GM19240 (cell line): ENCODE results near the gene GFPT2.
"Not testable (repeated sequence)": the region's sequence is repeated elsewhere in the genome, so short reads cannot be mapped to it uniquely, and the experiment has no call there.

ENCODE experiments used
- DNase-seq: peaks from one replicate; pipeline ENCODE4 v3.0.0; 2011; ENCODE audit warnings: low spot score; ENCODE audit not compliant: insufficient read length

GFPT2 gene

GRCh38 chr5:180311216-180311615, 41.9 kb downstream of the GFPT2 start:
- DNase-seq: no peak

- DNase-seq: no peak
Observed at GRCh38 chr5:180306796-180307195, 46.3 kb downstream of the GFPT2 start.

- no peak for DNase-seq
Observed at GRCh38 chr5:180305481-180305880, 47.7 kb downstream of the GFPT2 start.

- no peak for DNase-seq
Observed at GRCh38 chr5:180304431-180305375, 48.4 kb downstream of the GFPT2 start.

- no peak for DNase-seq
Observed at GRCh38 chr5:180304016-180304292, 49.2 kb downstream of the GFPT2 start.

GRCh38 chr5:180303226-180304015, 49.7 kb downstream of the GFPT2 start:
- DNase-seq: no peak

GRCh38 chr5:180302256-180302655, 50.9 kb downstream of the GFPT2 start:
- no peak for DNase-seq

GRCh38 chr5:180301253-180301652, 51.9 kb downstream of the GFPT2 start:
- no peak for DNase-seq

- no peak for DNase-seq
Observed at GRCh38 chr5:180299526-180299925, 53.6 kb downstream of the GFPT2 start.

- DNase-seq: not testable (repeated sequence)
Observed at GRCh38 chr5:180299014-180299413, 54.1 kb downstream of the GFPT2 start.

- DNase-seq: no peak
Observed at GRCh38 chr5:180297587-180298282, 55.4 kb downstream of the GFPT2 start.

- DNase-seq: no peak
Observed at GRCh38 chr5:180296771-180297170, 56.4 kb downstream of the GFPT2 start.

GRCh38 chr5:180294913-180295555, 58.1 kb downstream of the GFPT2 start:
- no peak for DNase-seq

- DNase-seq: no peak
Observed at GRCh38 chr5:180294411-180294810, 58.7 kb downstream of the GFPT2 start.

- peak; percentile 78 for DNase-seq
Observed at GRCh38 chr5:180291943-180292831, 60.9 kb downstream of the GFPT2 start, which contains the start of gene MAPK9. Gene MAPK9 (minus strand): TSS chr5:180292083. CDS start chr5:180280561, 11,522 bp downstream.

- peak; percentile 22 for DNase-seq
Observed at GRCh38 chr5:180291234-180291940, 61.7 kb downstream of the GFPT2 start.

GRCh38 chr5:180290568-180291233, 62.4 kb downstream of the GFPT2 start:
- no peak for DNase-seq

GRCh38 chr5:180289966-180290365, 63.2 kb downstream of the GFPT2 start:
- no peak for DNase-seq

GRCh38 chr5:180289433-180289832, 63.7 kb downstream of the GFPT2 start:
- DNase-seq: no peak
